Right lobe of liver (tissue), 4 donors: ENCODE results near the gene CLSTN2.

Experiments used
- CTCF ChIP-seq, 4 donors: fragments of 200-600 bp in 3 of 4; fragments of 450-650 bp in 1 of 4; IDR thresholded peaks; one replicate each; pipeline versions ENCODE4 v1.5.1 to v1.8.0; 2016 to 2022; ENCODE audit warnings: antibody characterized with exemption in 4 of 4, mild to moderate bottlenecking in 2 of 4
- POLR2A ChIP-seq: fragments of 450-650 bp; IDR thresholded peaks from one replicate; pipeline ENCODE4 v1.6.1; 2017; ENCODE audit warnings: antibody characterized with exemption, mild to moderate bottlenecking
- donor health status: DM: no; HTN: no; CAD: no.
- donor health status: DM: no; HTN: no; CAD: no.
- donor health status: DM: no; HTN: yes; CAD: no.

- no peak for TF ChIP-seq CTCF (IDR thresholded peaks at IDR 0.05)
- TF ChIP-seq POLR2A: no peak
Measured at GRCh38 chr3:140423146-140423545, 488.2 kb downstream of the CLSTN2 start.
